GM23338 (cell line): ENCODE measurements around the gene OR8H3. TPM values are rescaled to one million over a fixed set of nuclear protein-coding genes. Genes with fewer than 3 reads are reported as not detected.

ENCODE experiments used
- CREB1 ChIP-seq: fragments of 250-450 bp; sonication (Bioruptor Pico); IDR thresholded peaks from 2 replicates; pipeline ENCODE4 v1.5.0; 2020; ENCODE audit warnings: low read depth, mild to moderate bottlenecking, moderate library complexity
- EZH2 ChIP-seq: fragments of 200-600 bp; sonication (generic); IDR thresholded peaks from one replicate; pipeline ENCODE4 v1.8.0; 2017; ENCODE audit warnings: antibody characterized with exemption, mild to moderate bottlenecking, low read depth; ENCODE audit not compliant: unreplicated experiment
- EZH2phosphoT487 ChIP-seq: fragments of 200-600 bp; sonication (generic); IDR thresholded peaks from one replicate; pipeline ENCODE4 v1.8.1; 2018; ENCODE audit warnings: antibody characterized with exemption; ENCODE audit not compliant: unreplicated experiment
- JUNB ChIP-seq: IDR thresholded peaks from one replicate; pipeline ENCODE4 v1.6.1; 2016; ENCODE audit warnings: antibody characterized with exemption; ENCODE audit not compliant: unreplicated experiment
- polyA plus RNA-seq: library from polyadenylated mRNA; unstranded; fragments of >200 nt; fragmentation: Nextera tagmentation; extraction: Ambion mirVana; gene quantifications from 2 replicates; pipeline ENCODE4 v1.2.1, GENCODE V29; 2016
- small RNA-seq: library from RNA; depleted of rRNA; stranded (forward); fragments of <200 nt; gene quantifications from one replicate; pipeline ENCODE3, GENCODE V24; 2014; ENCODE audit warnings: low replicate concordance
- total RNA-seq: library from RNA; depleted of rRNA; stranded (reverse); fragments of >200 nt; shearing (Covaris generic); gene quantifications from 2 replicates; pipeline ENCODE4 v1.2.3, GENCODE V29; 2014; rRNA removed
- TF ChIP-seq, protein P1 (sequence below): IDR thresholded peaks from one replicate; pipeline ENCODE4 v1.6.1; 2018; ENCODE audit warnings: antibody characterized with exemption; ENCODE audit not compliant: unreplicated experiment

OR8H3 gene
- total and polyA plus RNA-seq, 2 experiments from 2014 or later = not detected

DNA sequence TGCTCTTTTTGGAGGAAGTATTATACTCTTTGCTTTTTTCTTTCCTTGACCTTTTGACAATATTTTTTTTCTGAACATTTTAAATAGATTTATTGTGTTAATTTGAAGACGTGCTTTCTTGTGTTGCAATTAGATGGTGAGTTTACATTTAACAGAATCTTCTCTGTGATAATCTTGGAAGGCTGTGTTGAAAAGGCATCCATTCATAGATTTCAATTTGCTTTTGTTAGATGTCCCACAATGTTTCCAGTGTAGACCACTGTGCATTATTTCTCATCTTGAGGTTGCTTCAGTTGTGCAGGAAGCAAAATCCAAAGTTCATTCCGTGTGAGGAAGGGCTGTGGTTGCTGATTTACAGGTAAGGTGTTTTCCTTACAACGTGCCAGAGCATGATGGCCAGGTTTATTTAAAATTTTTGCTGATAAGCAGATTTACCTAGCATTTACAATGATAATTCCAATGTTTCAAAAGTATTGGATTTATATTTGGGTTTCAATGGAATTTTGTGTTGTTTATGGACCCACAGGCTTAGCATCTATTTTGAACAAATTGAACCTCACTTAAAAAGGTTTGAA is 50.2 kb downstream of the OR8H3 start (continued):
- TF ChIP-seq, protein P1, sequence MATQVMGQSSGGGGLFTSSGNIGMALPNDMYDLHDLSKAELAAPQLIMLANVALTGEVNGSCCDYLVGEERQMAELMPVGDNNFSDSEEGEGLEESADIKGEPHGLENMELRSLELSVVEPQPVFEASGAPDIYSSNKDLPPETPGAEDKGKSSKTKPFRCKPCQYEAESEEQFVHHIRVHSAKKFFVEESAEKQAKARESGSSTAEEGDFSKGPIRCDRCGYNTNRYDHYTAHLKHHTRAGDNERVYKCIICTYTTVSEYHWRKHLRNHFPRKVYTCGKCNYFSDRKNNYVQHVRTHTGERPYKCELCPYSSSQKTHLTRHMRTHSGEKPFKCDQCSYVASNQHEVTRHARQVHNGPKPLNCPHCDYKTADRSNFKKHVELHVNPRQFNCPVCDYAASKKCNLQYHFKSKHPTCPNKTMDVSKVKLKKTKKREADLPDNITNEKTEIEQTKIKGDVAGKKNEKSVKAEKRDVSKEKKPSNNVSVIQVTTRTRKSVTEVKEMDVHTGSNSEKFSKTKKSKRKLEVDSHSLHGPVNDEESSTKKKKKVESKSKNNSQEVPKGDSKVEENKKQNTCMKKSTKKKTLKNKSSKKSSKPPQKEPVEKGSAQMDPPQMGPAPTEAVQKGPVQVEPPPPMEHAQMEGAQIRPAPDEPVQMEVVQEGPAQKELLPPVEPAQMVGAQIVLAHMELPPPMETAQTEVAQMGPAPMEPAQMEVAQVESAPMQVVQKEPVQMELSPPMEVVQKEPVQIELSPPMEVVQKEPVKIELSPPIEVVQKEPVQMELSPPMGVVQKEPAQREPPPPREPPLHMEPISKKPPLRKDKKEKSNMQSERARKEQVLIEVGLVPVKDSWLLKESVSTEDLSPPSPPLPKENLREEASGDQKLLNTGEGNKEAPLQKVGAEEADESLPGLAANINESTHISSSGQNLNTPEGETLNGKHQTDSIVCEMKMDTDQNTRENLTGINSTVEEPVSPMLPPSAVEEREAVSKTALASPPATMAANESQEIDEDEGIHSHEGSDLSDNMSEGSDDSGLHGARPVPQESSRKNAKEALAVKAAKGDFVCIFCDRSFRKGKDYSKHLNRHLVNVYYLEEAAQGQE = no peak
- TF ChIP-seq EZH2phosphoT487 = no peak
- no peak for TF ChIP-seq CREB1 (CRISPR knock-in tag)
- no peak for TF ChIP-seq EZH2
- TF ChIP-seq JUNB = no peak

Small RNAs within 50 kb of the gene (small RNA-seq; reads per million reads assigned to genes)
- not detected for gene OR8I4P

Other genes with a start within 250 kb of the OR8H3 start
- not detected in 2 replicates for gene TRIM51, start 239.1 kb upstream of the OR8H3 start, total RNA-seq
- gene TRIM51, start 239.1 kb upstream of the OR8H3 start, polyA plus RNA-seq = 0.14 and 0.21 TPM in 2 replicates
- gene OR5W2, start 207.8 kb upstream of the OR8H3 start, total RNA-seq = not detected in 2 replicates
- not detected in 2 replicates for gene OR5W2, start 207.8 kb upstream of the OR8H3 start, polyA plus RNA-seq
- gene OR5I1, start 186.0 kb upstream of the OR8H3 start, total RNA-seq = not detected in 2 replicates
- not detected in 2 replicates for gene OR5I1, start 186.0 kb upstream of the OR8H3 start, polyA plus RNA-seq
- 0.10 and 0.58 TPM in 2 replicates for gene OR10AG1, start 152.4 kb upstream of the OR8H3 start, total RNA-seq
- 0.06 TPM in 1 of 2 replicates, not detected in the other for gene OR10AG1, start 152.4 kb upstream of the OR8H3 start, polyA plus RNA-seq
- gene OR5F1, start 127.7 kb upstream of the OR8H3 start, total RNA-seq = not detected in 2 replicates
- not detected in 2 replicates for gene OR5F1, start 127.7 kb upstream of the OR8H3 start, polyA plus RNA-seq
- gene OR5AS1, start 94.7 kb upstream of the OR8H3 start, total RNA-seq = not detected in 2 replicates
- not detected in 2 replicates for gene OR5AS1, start 94.7 kb upstream of the OR8H3 start, polyA plus RNA-seq
- not detected in 2 replicates for gene OR8I2, start 29.1 kb upstream of the OR8H3 start, total RNA-seq
- gene OR8I2, start 29.1 kb upstream of the OR8H3 start, polyA plus RNA-seq = not detected in 2 replicates
- not detected in 2 replicates for gene OR8H2, start 18.7 kb upstream of the OR8H3 start, total RNA-seq
- gene OR8H2, start 18.7 kb upstream of the OR8H3 start, polyA plus RNA-seq = not detected in 2 replicates
- not detected in 2 replicates for gene OR8J3, start 17.8 kb downstream of the OR8H3 start, total RNA-seq
- not detected in 2 replicates for gene OR8J3, start 17.8 kb downstream of the OR8H3 start, polyA plus RNA-seq
- not detected in 2 replicates for gene OR8K5, start 37.9 kb downstream of the OR8H3 start, total RNA-seq
- not detected in 2 replicates for gene OR8K5, start 37.9 kb downstream of the OR8H3 start, polyA plus RNA-seq
- not detected in 2 replicates for gene OR5J2, start 54.2 kb downstream of the OR8H3 start, total RNA-seq
- not detected in 2 replicates for gene OR5J2, start 54.2 kb downstream of the OR8H3 start, polyA plus RNA-seq
- gene OR5T2, start 111.9 kb downstream of the OR8H3 start, total RNA-seq = not detected in 2 replicates
- gene OR5T2, start 111.9 kb downstream of the OR8H3 start, polyA plus RNA-seq = not detected in 2 replicates
- gene OR5T3, start 129.9 kb downstream of the OR8H3 start, total RNA-seq = not detected in 2 replicates
- not detected in 2 replicates for gene OR5T3, start 129.9 kb downstream of the OR8H3 start, polyA plus RNA-seq
- gene OR5T1, start 151.8 kb downstream of the OR8H3 start, total RNA-seq = not detected in 2 replicates
- not detected in 2 replicates for gene OR5T1, start 151.8 kb downstream of the OR8H3 start, polyA plus RNA-seq
- not detected in 2 replicates for gene OR8H1, start 169.9 kb downstream of the OR8H3 start, total RNA-seq
- not detected in 2 replicates for gene OR8H1, start 169.9 kb downstream of the OR8H3 start, polyA plus RNA-seq
- not detected in 2 replicates for gene OR8K3, start 192.8 kb downstream of the OR8H3 start, total RNA-seq
- not detected in 2 replicates for gene OR8K3, start 192.8 kb downstream of the OR8H3 start, polyA plus RNA-seq
- gene OR8K1, start 223.7 kb downstream of the OR8H3 start, total RNA-seq = not detected in 2 replicates
- gene OR8K1, start 223.7 kb downstream of the OR8H3 start, polyA plus RNA-seq = not detected in 2 replicates
- gene OR8J1, start 231.9 kb downstream of the OR8H3 start, total RNA-seq = not detected in 2 replicates
- gene OR8J1, start 231.9 kb downstream of the OR8H3 start, polyA plus RNA-seq = not detected in 2 replicates